Superior temporal gyrus (tissue), 1 donor: Measurements from ENCODE around the gene RNF212.

Source experiments
- DNase-seq: peaks from one replicate; pipeline ENCODE4 v3.0.0-alpha.2; 2016; ENCODE audit errors: extremely low spot score

Gene RNF212

DNA sequence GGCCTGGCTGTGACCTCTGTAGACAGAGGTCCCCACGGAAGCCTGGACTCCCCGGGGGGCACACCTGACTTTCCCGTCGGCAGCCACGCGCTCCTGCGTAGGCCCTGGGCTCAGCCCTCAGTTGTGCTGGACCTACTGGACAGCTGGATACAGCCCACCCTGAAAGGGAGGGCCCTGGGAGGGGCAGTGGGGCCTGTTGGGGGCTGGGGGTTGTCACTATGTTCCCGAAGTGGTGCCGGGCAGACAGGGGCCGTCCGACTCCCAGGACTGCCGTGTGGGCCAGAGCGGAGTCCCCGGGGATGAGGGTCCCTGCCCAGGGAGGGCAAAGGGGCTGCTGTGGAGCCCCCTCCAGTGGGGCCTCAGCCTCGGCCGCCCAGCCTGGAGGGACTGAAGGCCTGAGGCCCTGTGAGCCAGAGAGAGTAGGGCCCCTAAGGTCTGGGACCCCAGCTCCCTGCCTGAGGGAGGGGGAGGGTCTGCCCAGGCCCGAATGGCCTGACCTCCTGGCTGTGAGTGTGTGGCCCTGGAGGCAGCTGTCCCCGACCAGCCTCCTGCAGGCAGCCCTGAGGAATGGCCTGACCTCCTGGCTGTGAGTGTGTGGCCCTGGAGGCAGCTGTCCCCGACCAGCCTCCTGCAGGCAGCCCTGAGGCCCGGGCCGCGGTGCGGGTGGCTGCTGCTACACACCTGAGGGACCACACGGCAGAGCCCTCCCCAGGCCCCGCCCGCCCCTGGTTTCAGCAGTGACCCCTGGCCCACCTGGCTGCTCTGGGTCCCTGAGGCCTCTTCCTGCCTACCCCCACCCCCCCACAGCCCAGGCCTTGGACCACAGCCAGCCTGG, 76.2 kb downstream of the RNF212 start:
- no peak for DNase-seq

DNA sequence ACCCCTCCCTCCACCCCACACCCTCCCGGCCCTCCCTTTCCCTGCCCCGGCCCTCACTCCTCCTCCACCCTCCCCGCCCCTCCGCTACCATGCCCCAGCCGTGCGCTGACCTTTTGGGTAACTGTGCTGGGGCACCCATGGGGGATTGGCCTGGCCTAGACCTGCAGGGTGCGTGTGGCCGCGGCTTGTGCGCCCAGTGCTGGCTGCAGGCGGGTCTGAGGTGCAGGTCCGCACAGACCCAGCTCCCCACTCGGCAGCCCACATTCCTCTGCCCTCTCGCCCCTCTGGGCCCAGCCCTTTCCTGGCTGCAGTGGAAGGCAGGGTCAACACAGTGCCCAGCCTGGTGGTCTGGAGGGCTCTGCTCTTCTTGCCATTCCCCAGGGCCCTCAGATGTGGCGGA, 77.3 kb downstream of the RNF212 start:
- DNase-seq = no peak

DNA sequence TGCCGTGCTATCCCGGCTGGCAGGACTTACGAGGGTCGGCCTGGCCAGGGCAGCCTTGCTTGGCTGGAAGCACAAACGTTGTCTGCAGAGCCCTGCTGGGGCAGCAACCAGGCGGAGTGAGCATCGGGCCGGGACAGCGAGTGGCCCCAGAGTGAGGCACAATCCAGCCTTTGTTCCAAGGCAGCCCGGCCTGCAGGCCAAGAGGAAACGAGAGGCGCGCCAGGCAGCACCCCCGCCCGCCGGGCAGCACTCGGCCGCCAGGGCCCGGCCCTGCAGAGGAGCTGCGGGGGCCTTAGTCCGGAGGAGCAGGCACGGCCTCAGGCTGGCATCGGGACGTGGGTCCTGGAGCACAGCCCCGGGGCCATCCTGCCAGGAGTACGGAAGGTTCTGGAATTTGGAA, 77.9 kb downstream of the RNF212 start:
- peak; percentile 87 for DNase-seq

DNA sequence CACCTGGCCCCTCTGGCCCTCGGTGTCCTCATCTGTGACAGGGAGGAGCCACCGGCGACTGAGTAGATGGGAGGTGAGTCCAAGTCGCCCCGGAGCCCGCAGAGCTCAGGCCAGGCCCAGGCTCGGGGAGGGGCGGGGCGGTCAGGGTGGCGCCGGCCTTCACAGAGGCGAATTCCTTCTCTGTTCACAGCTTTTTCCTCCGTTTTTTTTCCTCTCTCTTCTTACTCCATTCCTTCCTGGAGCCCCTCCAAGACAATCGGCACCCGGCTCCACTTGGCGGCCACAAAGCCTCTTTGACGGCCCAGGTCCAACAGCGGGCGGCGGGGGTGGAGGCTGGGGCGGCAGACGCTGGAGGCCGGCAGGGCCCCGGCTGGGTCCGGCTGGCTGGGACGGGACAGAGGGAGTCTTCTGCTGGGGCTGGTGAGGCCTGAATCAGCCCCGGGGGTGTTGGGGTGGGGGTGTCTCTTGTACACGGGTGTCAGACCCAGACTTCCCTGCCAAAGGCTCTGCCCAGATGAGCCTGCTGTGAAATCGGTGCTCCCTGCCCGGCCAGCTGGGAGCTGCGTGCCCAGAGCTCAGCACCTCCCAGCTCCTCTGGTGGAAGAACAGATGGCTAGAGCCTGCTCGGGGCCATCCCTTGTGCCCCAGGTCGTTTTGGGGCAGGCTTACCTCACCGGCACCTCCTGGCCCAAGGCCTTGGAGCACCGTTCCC, 79.4 kb downstream of the RNF212 start:
- DNase-seq = peak; percentile 49

DNA sequence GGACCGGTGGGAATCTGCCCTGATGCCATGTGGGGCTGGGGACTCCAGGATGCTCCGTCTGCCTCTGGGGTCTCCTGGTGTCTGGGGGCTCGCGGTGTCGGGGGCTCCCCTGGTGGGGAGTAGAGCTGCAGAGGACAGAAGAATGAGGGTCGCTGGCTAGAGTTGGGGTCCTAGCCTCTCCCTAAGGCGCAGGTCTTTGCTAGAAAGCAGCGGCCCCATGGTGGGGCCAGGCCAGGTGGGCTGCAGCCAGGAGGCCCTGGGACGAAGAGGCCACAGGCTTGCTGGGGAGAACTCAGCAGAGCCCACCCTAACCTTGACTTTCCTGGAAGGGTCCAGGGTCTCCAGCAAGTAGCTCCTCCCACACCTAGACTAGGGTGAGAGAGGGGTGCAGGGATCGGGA, 80.5 kb downstream of the RNF212 start:
- no peak for DNase-seq

DNA sequence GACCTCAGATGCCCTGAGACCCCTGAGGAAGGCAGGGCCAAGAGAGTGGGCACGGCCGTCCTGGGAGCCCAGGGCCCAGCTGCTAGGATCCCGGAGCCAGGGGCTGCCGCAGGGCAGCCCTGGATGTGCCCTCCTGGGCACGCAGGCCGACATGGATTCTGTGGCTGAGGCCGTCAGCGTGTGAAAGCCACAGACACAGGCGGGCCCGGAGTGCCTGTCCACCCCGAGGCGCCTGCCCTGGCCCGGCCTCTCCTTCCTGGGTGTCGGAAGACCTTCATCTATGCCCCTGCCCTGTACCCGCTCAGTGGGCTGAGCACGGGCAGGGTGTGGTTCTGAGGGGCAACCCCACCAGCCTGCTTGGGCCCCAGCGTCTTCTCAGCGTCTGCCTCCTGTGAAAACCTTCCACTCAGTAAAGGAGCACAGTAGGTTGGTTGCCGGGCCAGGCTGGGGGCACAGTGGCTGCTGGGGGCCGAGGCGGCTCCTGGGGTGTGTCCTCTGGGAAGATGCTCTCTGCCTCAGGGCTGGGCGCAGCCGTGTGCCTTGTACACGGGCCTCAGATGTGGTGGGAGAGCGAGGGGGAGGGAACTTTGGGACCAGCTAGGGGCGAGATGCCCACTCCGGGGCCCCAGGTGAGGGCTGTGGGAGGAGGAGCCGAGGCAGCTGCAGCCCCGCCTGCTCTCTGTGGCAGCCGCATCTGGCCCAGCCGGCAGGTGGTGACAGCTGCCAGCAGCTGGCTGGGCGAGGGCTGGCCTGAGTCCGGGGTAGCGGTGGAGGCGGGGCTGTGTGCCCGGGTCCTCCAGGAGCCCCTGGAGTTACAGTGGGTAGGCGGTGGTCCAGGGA, 81.2 kb downstream of the RNF212 start:
- DNase-seq = no peak

DNA sequence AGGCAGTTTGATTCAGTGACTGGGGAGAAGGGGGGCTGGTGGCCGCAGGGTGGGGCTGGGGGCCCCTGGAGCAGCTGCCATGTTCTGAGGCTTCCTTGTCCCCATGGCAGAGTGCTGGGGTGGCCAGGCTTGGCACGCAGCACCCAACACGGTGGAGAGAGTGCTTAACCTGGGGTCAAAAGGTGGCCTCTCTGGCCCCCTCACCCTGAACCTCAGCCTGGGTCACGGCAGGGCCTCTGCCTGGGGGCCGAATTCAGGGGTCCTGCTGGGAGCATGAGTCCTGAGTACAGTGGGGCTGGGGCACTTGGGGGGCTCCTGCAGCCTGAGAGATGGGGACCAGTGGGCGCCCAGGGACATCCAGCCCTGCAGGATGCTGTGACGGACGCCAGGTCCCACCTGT, 82.0 kb downstream of the RNF212 start:
- no peak for DNase-seq

DNA sequence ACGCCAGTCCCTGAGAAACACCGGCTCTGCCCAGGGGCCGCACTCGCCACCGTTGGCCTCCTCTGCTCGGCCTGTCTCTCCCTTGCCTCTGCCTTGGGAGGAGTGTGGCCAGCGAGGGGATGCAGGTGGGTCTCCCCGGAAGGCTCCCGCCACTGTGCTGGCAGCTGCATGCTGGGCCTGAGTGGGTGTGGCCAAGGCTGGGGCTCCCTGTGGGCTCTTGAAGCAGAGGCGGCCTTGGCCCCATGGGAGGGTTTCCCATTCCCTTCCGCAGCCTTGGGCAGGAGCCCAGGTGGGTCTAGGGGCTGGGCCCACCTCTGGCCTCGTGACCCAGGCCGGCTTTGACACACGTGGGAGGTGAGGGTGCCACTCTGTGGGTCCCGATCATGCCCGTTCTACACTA, 82.8 kb downstream of the RNF212 start:
- no peak for DNase-seq

DNA sequence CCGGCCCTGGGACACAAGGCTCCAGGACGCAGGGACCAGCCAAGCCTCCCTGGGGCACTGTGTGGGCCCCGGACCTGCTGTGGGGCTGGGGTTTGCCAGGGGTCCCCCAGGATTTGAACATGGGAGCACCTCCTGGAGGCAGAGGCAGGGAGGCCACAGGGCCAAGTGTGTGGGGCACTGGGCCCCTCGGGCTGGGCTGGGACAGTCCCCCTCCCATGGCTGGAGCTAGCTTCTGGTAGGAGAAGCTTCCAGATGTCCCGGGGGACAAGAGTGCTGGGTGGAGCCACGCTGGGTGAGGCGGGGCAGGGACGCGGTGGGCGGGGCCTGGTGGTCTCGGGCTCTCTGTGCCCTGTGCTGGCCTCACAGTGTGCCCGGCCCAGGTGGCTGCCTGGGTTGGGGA, 83.3 kb downstream of the RNF212 start:
- DNase-seq = no peak

DNA sequence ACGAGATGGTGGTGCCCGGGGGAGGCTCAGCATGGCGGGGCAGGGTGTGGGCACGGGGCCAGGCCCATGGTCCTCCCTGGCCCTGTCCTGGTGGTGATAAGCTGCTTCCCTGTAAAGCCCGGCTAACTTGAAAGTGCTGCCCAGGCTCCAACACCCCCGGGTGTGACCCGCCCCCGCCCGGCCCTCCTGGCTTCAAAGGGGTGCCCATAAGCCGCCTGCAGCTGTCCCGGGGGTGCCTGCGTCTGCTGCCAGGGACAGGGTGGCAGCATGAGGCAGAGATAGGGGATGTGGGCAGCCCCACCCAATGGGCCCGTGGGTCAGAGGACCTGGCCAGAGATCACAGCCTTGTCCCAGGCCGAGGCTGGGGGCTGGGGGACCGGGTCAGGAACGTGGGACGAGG, 83.8 kb downstream of the RNF212 start:
- no peak for DNase-seq

DNA sequence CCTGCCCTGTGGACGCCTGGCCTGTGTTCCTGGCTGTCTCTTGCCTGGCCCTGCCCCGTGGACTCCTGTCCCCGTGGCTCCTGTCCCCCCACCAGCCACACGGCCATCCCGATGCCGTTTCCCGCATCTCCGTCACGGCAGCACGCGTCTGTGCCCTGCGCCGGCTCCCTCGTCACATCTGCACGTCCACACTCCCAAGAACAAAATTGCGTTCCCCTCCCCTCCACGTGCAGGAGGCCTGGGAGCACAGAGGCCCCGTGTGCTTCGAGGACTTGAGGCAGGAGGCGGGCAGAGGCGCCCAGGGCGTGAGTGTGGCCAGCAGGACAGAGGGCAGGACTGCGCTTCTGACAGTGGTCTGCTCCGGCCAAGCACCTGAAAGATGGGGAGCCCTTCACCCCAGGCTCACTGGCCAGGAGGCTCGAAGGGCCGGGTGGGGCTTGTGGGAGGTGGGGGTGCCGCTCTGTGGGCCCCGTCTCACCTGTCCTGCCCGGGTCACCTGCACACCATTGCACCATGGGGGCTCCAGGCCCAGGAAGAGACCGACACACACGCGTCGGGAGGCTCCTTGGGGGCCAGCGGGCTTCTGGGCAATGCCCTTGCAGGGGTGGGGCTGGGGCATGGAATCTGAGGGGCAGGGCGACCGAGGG, 84.7 kb downstream of the RNF212 start:
- DNase-seq = no peak

DNA sequence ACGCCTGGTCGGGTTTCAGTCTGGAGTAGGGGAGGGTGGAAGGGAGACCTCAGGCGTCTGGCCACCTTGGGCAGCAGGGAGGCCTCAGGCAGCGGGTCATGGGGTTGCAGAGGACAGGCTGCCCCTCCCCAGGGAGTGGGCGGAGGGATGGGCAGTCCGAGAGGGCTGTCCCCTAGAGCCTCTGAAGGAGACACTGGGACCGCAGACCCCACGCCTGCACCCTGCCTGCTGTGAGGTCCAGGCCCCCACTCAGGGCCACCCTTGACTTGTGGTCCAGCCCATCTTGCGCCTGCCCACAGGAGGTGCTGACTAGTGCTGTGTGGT, 85.5 kb downstream of the RNF212 start:
- no peak for DNase-seq

DNA sequence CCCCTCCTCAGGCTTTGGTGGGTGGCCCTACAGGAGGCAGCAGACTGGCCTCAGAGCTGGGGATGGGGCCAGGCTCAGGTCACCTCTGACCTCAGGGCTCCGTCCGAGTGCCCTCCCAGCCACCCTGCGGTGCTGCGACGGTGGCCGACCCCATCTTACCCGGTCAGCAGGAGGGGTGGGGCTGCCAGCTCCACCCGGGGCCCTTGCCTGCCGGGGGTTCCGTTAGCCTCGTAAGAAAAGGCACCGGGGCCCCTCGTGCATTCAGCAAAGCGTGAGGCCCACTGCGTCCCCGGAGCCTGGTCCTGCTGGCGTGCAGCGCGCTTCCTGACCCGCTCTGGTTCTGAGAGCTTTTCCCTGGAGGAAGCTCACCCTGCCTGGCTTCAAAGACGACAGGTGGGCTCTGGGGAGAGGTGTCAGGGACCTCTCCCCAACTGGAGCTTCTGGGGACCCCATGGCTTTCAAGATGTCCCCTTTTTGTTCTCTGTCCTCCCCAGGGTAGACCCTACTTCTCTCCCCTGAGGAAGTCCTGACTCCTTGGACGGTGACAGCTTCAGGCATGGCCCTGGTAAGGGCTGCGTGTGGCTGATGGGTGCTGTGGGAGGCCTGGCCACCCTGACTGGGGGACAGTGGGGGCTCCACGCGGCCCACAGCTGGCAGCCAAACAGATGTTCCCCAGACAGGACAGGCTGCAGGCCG, 86.0 kb downstream of the RNF212 start:
- DNase-seq = no peak

DNA sequence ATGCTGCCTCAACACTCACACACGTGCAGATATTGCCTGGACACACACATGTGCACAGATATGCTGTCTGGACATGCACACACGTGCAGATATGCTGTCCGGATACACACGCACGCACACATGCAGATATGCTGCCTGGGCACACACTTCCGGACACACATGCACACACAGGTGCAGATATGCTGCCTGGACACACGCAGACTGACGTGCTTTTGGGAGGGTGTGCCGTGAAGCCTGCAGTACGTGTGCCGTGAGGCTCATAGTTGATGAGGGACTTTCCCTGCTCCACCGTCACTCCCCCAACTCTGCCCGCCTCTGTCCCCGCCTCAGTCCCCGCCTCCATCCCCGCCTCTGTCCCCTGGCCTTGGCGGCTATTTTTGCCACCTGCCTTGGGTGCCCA, 87.2 kb downstream of the RNF212 start:
- DNase-seq = no peak

DNA sequence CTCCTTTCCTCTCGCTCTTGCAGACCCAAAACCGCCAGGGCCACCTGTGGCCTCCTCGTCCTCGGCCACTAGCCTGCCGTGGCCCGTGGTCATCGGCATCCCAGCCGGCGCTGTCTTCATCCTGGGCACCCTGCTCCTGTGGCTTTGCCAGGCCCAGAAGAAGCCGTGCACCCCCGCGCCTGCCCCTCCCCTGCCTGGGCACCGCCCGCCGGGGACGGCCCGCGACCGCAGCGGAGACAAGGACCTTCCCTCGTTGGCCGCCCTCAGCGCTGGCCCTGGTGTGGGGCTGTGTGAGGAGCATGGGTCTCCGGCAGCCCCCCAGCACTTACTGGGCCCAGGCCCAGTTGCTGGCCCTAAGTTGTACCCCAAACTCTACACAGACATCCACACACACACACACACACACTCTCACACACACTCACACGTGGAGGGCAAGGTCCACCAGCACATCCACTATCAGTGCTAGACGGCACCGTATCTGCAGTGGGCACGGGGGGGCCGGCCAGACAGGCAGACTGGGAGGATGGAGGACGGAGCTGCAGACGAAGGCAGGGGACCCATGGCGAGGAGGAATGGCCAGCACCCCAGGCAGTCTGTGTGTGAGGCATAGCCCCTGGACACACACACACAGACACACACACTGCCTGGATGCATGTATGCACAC, 88.3 kb downstream of the RNF212 start:
- DNase-seq = no peak

DNA sequence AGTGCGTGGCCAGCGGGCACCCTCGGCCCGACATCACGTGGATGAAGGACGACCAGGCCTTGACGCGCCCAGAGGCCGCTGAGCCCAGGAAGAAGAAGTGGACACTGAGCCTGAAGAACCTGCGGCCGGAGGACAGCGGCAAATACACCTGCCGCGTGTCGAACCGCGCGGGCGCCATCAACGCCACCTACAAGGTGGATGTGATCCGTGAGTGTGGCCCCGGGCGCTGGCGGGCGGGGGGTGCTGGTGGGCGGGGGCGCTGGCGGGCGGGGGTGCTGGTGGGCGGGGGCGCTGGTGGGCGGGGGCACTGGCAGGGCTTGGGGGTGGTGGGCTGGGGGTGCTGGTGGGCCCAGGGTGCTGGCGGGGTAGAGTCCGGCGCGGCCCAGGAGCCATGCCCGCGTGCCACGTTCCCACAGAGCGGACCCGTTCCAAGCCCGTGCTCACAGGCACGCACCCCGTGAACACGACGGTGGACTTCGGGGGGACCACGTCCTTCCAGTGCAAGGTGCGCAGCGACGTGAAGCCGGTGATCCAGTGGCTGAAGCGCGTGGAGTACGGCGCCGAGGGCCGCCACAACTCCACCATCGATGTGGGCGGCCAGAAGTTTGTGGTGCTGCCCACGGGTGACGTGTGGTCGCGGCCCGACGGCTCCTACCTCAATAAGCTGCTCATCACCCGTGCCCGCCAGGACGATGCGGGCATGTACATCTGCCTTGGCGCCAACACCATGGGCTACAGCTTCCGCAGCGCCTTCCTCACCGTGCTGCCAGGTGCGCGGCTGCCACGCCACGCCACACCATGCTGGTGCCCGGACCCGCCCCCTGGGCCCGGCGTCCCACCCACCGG, 89.2 kb downstream of the RNF212 start:
- no peak for DNase-seq

DNA sequence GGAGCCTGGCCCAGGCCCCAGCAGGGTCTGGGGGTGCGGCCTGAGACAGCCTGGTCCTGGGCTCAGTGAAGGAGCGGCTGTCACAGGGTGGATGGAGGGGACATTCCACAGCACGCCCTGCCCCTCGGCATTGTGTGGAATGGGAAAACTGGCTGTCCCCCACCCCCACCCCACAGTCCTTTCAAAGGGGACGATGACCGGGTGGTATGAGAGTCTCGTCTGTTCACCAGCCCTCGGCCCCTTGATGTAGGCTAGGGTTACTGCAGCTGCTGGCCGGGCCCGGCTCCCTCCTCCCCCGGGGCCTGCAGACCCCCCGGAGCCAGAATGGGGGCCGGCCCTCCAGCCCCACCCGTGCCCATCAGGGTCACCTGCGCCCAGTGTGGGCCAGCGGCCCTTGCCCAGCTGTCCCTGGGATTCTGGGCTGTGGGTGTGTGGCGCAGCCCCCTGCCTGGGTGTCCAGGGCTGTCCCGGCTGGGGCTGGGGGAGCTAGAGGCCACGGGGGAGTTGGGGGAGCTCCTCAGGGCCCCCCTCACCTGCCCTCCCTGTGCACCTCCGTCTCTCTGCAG, 90.2 kb downstream of the RNF212 start:
- no peak for DNase-seq

DNA sequence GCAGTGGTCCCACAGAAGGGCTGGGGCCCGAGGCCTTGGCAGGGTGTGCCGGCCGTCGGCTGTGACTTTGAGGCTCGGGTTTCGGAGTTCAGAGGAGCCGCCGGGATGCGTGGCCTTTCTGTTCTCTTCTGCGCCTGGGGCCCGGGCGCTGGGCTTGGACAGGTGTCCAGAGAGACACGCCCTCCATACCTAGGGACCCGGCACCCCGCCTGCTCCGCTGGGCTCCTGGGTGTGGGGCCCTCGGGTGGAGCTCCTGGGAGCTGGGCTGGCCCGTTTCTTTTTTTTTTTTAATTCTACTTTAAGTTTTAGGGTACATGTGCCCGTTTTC, 90.7 kb downstream of the RNF212 start:
- DNase-seq = no peak

DNA sequence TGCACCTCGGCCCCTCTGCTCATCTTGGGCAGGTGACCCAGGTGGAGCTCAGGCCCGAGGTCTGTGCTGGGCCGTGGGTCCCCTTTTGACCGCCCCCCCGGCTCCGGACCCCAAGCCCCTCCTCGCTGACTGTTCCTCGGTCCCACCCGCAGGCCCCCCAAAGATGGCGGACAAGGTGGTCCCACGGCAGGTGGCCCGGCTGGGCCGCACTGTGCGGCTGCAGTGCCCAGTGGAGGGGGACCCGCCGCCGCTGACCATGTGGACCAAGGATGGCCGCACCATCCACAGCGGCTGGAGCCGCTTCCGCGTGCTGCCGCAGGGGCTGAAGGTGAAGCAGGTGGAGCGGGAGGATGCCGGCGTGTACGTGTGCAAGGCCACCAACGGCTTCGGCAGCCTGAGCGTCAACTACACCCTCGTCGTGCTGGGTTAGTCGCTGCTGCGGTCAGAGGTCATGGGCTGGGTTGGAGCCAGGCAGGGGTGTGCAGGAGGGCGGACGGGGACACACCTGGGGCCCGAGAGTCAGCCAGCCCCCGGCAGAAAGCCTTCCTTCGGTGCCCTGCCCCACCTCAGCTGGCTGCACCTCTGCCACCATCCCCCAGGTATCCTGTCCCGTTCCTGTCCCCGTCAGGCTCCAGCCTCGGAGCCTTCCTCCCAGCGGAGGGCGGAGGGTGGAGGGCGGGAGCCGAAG, 91.2 kb downstream of the RNF212 start:
- DNase-seq = no peak
